ENCODE measurements around the gene ELAC2. TPM values are rescaled to one million over a fixed set of nuclear protein-coding genes. Genes with fewer than 3 reads are reported as not detected.
A peak's percentile ranks its signal among the peaks of the same experiment; 100 is the strongest.

The ELAC2 gene
- total and polyA plus RNA-seq, 5 donors from 2014 or later, result 47.3 to 62.5 (median 49.8) TPM

- no peak for DNase-seq
- Mint-ChIP-seq H3K4me1 (peaks cover 0 to 3% (median 0%) of the 10 kb centered on the region in 4 donors), H3K27me3 (peaks cover 27% of the 10 kb centered on the region), H3K27ac (no peak overlapping the region), H3K9me3 (no peaks in the 10 kb centered on the region), H3K36me3 (no peaks in the 10 kb centered on the region), H3K4me3 (peak overlapping the region in 1 of 4 donors; percentile 28)
- no peak for ATAC-seq (ENCODE audit: low read depth in 2 of 2)
- H3K36me3 ChIP-seq (ENCODE audit: control insufficient read depth, insufficient read depth, low read length), result no peaks in the 10 kb centered on the region
- H3K9me3 ChIP-seq (ENCODE audit: control insufficient read depth in 2 of 2, low read length in 2 of 2), result no peaks in the 10 kb centered on the region
- H3K4me1 ChIP-seq (ENCODE audit: control insufficient read depth, insufficient read depth, low read length, poor library complexity, severe bottlenecking), result peaks cover 4% of the 10 kb centered on the region
- H3K27me3 ChIP-seq (ENCODE audit: control insufficient read depth, insufficient read depth, low read length), result peaks cover under 1% of the 10 kb centered on the region
- no peak overlapping the region for H3K4me3 ChIP-seq (ENCODE audit: low read depth, low read length)
- H3K27ac ChIP-seq (ENCODE audit: insufficient read depth, low read length, poor library complexity, severe bottlenecking), result no peak overlapping the region
These were observed 43.8 kb downstream of the ELAC2 start for GRCh38 chr17:12974005-12974531.

DNA sequence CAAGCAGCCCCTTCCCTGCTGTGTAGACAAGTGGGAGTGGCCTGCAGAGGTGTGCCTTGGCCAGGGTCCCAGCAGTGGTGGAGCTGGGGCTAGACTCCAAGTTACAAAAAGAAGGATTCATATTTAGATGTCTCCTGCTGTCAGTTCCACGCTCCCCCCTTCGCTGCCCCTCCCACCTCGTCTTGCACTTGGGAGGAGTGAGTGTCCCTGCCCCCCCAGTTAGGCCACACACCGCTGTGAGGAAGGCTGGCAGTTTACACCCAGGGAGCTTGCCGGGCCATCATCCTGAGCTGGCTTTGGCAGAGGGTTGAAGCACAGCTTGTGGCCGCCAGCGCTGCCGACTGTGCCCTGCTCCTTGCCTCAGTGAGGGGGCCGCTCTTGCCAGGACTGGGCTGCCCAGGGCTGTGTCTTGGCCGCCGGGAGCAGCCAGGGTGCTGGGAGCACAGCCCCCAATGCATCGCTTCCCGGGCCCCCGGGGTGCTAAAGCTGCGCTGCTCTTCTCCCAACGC, 44.3 kb downstream of the ELAC2 start:
- Mint-ChIP-seq H3K9me3 (no peaks in the 10 kb centered on the region), H3K4me1 (peaks cover 0 to 3% (median 0%) of the 10 kb centered on the region in 4 donors), H3K36me3 (no peaks in the 10 kb centered on the region), H3K27me3 (peaks cover 27% of the 10 kb centered on the region), H3K4me3 (no peak overlapping the region), H3K27ac (no peak overlapping the region)
- no peak for DNase-seq
- Histone ChIP-seq H3K4me3 (ENCODE audit: low read depth, low read length) (no peak overlapping the region), H3K27me3 (ENCODE audit: control insufficient read depth, insufficient read depth, low read length) (no peaks in the 10 kb centered on the region), H3K9me3 (ENCODE audit: control insufficient read depth in 2 of 2, low read length in 2 of 2) (no peaks in the 10 kb centered on the region), H3K4me1 (ENCODE audit: control insufficient read depth, insufficient read depth, low read length, poor library complexity, severe bottlenecking) (peaks cover 4% of the 10 kb centered on the region), H3K36me3 (ENCODE audit: control insufficient read depth, insufficient read depth, low read length) (no peaks in the 10 kb centered on the region), H3K27ac (ENCODE audit: insufficient read depth, low read length, poor library complexity, severe bottlenecking) (no peak overlapping the region)
- no peak for ATAC-seq (ENCODE audit: low read depth in 2 of 2)

GRCh38 chr17:12967962-12968361, 49.9 kb downstream of the ELAC2 start:
- ATAC-seq (ENCODE audit: low read depth in 2 of 2) (no peak), DNase-seq (no peak)
- no peaks in the 10 kb centered on the region for H3K4me1 Mint-ChIP-seq
- Histone ChIP-seq H3K9me3 (ENCODE audit: control insufficient read depth in 2 of 2, low read length in 2 of 2) (no peaks in the 10 kb centered on the region), H3K4me1 (ENCODE audit: control insufficient read depth, insufficient read depth, low read length, poor library complexity, severe bottlenecking) (no peaks in the 10 kb centered on the region), H3K27me3 (ENCODE audit: control insufficient read depth, insufficient read depth, low read length) (no peaks in the 10 kb centered on the region), H3K27ac (ENCODE audit: insufficient read depth, low read length, poor library complexity, severe bottlenecking) (no peak overlapping the region), H3K36me3 (ENCODE audit: control insufficient read depth, insufficient read depth, low read length) (no peaks in the 10 kb centered on the region), H3K4me3 (ENCODE audit: low read depth, low read length) (no peak overlapping the region)
- H3K4me3 Mint-ChIP-seq, result no peak overlapping the region
- no peaks in the 10 kb centered on the region for H3K9me3 Mint-ChIP-seq
- H3K27me3 Mint-ChIP-seq, result peaks cover 7% of the 10 kb centered on the region
- no peaks in the 10 kb centered on the region for H3K36me3 Mint-ChIP-seq
- H3K27ac Mint-ChIP-seq, result no peak overlapping the region

DNA sequence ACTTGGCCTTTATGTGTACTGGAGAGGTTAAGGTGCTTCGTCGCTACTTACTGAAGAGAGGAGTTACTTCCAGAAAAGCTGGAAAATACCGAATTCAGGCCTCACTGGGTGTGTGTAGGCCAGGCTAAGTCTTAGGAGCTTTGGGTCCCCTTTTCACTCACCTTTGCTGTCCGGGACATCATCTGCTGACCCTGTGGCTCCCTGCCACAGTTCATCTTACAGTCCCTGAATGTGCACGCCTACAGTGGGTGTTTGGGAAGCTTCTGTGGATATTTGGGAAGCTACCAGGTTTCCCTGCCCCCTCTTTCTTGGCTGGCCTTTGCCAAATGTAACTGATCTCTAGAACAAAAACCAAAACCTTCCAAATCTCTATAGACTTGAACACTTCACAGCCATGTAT, 51.4 kb downstream of the ELAC2 start:
- H3K27ac Mint-ChIP-seq, result no peak overlapping the region
- no peaks in the 10 kb centered on the region for H3K36me3 Mint-ChIP-seq
- no peak overlapping the region for H3K4me3 Mint-ChIP-seq
- no peaks in the 10 kb centered on the region for H3K9me3 ChIP-seq (ENCODE audit: control insufficient read depth in 2 of 2, low read length in 2 of 2)
- H3K27me3 Mint-ChIP-seq, result peaks cover 8% of the 10 kb centered on the region
- ATAC-seq (ENCODE audit: low read depth in 2 of 2) (no peak), DNase-seq (no peak)
- H3K9me3 Mint-ChIP-seq, result peaks cover 0 to 2% (median 0%) of the 10 kb centered on the region in 7 donors
- H3K36me3 ChIP-seq (ENCODE audit: control insufficient read depth, insufficient read depth, low read length), result no peaks in the 10 kb centered on the region
- H3K4me1 ChIP-seq (ENCODE audit: control insufficient read depth, insufficient read depth, low read length, poor library complexity, severe bottlenecking), result no peaks in the 10 kb centered on the region
- H3K4me3 ChIP-seq (ENCODE audit: low read depth, low read length), result no peak overlapping the region
- no peaks in the 10 kb centered on the region for H3K4me1 Mint-ChIP-seq
- H3K27me3 ChIP-seq (ENCODE audit: control insufficient read depth, insufficient read depth, low read length), result no peaks in the 10 kb centered on the region
- no peak overlapping the region for H3K27ac ChIP-seq (ENCODE audit: insufficient read depth, low read length, poor library complexity, severe bottlenecking)

GRCh38 chr17:12965988-12966387, 51.8 kb downstream of the ELAC2 start:
- Mint-ChIP-seq H3K4me3 (no peak overlapping the region), H3K27ac (no peak overlapping the region), H3K9me3 (peaks cover 0 to 2% (median 0%) of the 10 kb centered on the region in 7 donors), H3K4me1 (no peaks in the 10 kb centered on the region), H3K27me3 (peaks cover 8% of the 10 kb centered on the region), H3K36me3 (no peaks in the 10 kb centered on the region)
- DNase-seq (no peak), ATAC-seq (ENCODE audit: low read depth in 2 of 2) (no peak)
- H3K4me1 ChIP-seq (ENCODE audit: control insufficient read depth, insufficient read depth, low read length, poor library complexity, severe bottlenecking), result no peaks in the 10 kb centered on the region
- H3K27me3 ChIP-seq (ENCODE audit: control insufficient read depth, insufficient read depth, low read length), result no peaks in the 10 kb centered on the region
- H3K9me3 ChIP-seq (ENCODE audit: control insufficient read depth in 2 of 2, low read length in 2 of 2), result no peaks in the 10 kb centered on the region
- no peak overlapping the region for H3K27ac ChIP-seq (ENCODE audit: insufficient read depth, low read length, poor library complexity, severe bottlenecking)
- no peaks in the 10 kb centered on the region for H3K36me3 ChIP-seq (ENCODE audit: control insufficient read depth, insufficient read depth, low read length)
- H3K4me3 ChIP-seq (ENCODE audit: low read depth, low read length), result no peak overlapping the region

DNA sequence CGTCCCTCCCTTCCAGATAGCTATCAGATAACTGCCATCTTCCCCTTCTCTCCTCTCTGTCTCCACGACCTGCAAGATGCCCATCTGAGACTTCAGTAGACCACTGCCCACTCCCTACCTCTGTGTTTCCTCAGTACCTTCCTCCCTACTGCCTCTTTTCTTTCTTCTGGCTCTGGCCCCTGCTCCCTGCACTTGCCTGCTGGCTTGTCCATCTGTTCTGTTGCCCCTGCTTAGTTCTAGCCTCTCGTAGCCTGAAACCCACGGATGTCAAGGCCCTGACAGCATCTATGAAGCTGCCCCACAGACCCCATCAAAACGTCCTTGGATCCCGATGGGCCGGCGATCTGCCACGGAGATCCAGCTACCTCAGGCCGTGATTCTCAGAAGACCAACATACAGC, 53.0 kb downstream of the ELAC2 start:
- no peak overlapping the region for H3K4me3 ChIP-seq (ENCODE audit: low read depth, low read length)
- no peak overlapping the region for H3K4me3 Mint-ChIP-seq
- H3K27ac Mint-ChIP-seq, result no peak overlapping the region
- H3K4me1 Mint-ChIP-seq, result no peaks in the 10 kb centered on the region
- H3K36me3 Mint-ChIP-seq, result no peaks in the 10 kb centered on the region
- no peak overlapping the region for H3K27ac ChIP-seq (ENCODE audit: insufficient read depth, low read length, poor library complexity, severe bottlenecking)
- H3K9me3 ChIP-seq (ENCODE audit: control insufficient read depth in 2 of 2, low read length in 2 of 2), result no peaks in the 10 kb centered on the region
- peaks cover 0 to 3% (median 0%) of the 10 kb centered on the region in 7 donors for H3K9me3 Mint-ChIP-seq
- no peaks in the 10 kb centered on the region for H3K4me1 ChIP-seq (ENCODE audit: control insufficient read depth, insufficient read depth, low read length, poor library complexity, severe bottlenecking)
- no peak for DNase-seq
- no peaks in the 10 kb centered on the region for H3K27me3 ChIP-seq (ENCODE audit: control insufficient read depth, insufficient read depth, low read length)
- peaks cover 4% of the 10 kb centered on the region for H3K27me3 Mint-ChIP-seq
- no peak for ATAC-seq (ENCODE audit: low read depth in 2 of 2)
- no peaks in the 10 kb centered on the region for H3K36me3 ChIP-seq (ENCODE audit: control insufficient read depth, insufficient read depth, low read length)

DNA sequence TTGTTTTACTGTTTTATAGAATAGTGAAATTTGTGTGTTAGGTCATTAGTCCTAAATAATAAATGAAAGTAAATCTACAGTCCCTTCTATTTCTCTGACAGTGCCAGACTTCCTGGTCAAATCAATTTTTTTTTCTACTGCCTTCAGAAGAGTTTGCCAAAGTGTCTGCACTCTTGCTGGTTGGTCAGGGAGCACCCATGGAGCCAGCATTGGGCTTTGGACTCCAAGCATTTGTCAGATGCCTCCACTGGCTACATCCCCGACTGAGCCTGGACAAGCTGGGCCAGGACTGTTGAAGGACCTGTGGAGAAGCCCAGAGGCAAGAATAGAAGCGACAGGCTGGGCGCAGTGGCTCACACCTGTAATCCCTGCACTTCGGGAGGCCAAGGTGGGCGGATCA, 53.7 kb downstream of the ELAC2 start:
- no peak overlapping the region for H3K4me3 Mint-ChIP-seq
- no peaks in the 10 kb centered on the region for H3K36me3 ChIP-seq (ENCODE audit: control insufficient read depth, insufficient read depth, low read length)
- no peaks in the 10 kb centered on the region for H3K4me1 ChIP-seq (ENCODE audit: control insufficient read depth, insufficient read depth, low read length, poor library complexity, severe bottlenecking)
- ATAC-seq (ENCODE audit: low read depth in 2 of 2), result no peak
- H3K27me3 Mint-ChIP-seq, result peaks cover 4% of the 10 kb centered on the region
- H3K27ac Mint-ChIP-seq, result no peak overlapping the region
- no peak overlapping the region for H3K4me3 ChIP-seq (ENCODE audit: low read depth, low read length)
- no peaks in the 10 kb centered on the region for H3K36me3 Mint-ChIP-seq
- peaks cover 0 to 3% (median 0%) of the 10 kb centered on the region in 7 donors for H3K9me3 Mint-ChIP-seq
- no peak overlapping the region for H3K27ac ChIP-seq (ENCODE audit: insufficient read depth, low read length, poor library complexity, severe bottlenecking)
- no peaks in the 10 kb centered on the region for H3K27me3 ChIP-seq (ENCODE audit: control insufficient read depth, insufficient read depth, low read length)
- H3K9me3 ChIP-seq (ENCODE audit: control insufficient read depth in 2 of 2, low read length in 2 of 2), result no peaks in the 10 kb centered on the region
- no peaks in the 10 kb centered on the region for H3K4me1 Mint-ChIP-seq
- no peak for DNase-seq

GRCh38 chr17:12963505-12963904, 54.3 kb downstream of the ELAC2 start:
- H3K36me3 ChIP-seq (ENCODE audit: control insufficient read depth, insufficient read depth, low read length), result no peaks in the 10 kb centered on the region
- no peak overlapping the region for H3K27ac ChIP-seq (ENCODE audit: insufficient read depth, low read length, poor library complexity, severe bottlenecking)
- Mint-ChIP-seq H3K9me3 (peaks cover 0 to 4% (median 0%) of the 10 kb centered on the region in 7 donors), H3K27ac (no peak overlapping the region), H3K4me1 (no peaks in the 10 kb centered on the region), H3K36me3 (no peaks in the 10 kb centered on the region), H3K4me3 (no peak overlapping the region), H3K27me3 (peaks cover 4% of the 10 kb centered on the region)
- H3K4me1 ChIP-seq (ENCODE audit: control insufficient read depth, insufficient read depth, low read length, poor library complexity, severe bottlenecking), result no peaks in the 10 kb centered on the region
- no peaks in the 10 kb centered on the region for H3K9me3 ChIP-seq (ENCODE audit: control insufficient read depth in 2 of 2, low read length in 2 of 2)
- ATAC-seq (ENCODE audit: low read depth in 2 of 2), result no peak
- no peak overlapping the region for H3K4me3 ChIP-seq (ENCODE audit: low read depth, low read length)
- no peaks in the 10 kb centered on the region for H3K27me3 ChIP-seq (ENCODE audit: control insufficient read depth, insufficient read depth, low read length)
- DNase-seq, result no peak

Measured in CD4-positive, CD25-positive, alpha-beta regulatory T cell (primary cell).